ENCODE results near the gene VGLL4.
"Not testable (repeated sequence)": the region's sequence is repeated elsewhere in the genome, so short reads cannot be mapped to it uniquely, and the experiment has no call there.

The VGLL4 gene

GRCh38 chr3:11530153-11530721 is 113.5 kb downstream of the VGLL4 start:
- no peak for DNase-seq (ENCODE audit: low read depth)

GRCh38 chr3:11529281-11529680 is 114.4 kb downstream of the VGLL4 start:
- DNase-seq (ENCODE audit: low read depth): no peak

- DNase-seq (ENCODE audit: low read depth): not testable (repeated sequence)
Measured at GRCh38 chr3:11526121-11526520, 117.6 kb downstream of the VGLL4 start.

- no peak for DNase-seq (ENCODE audit: low read depth)
Measured at GRCh38 chr3:11523572-11524101, 120.1 kb downstream of the VGLL4 start.

GRCh38 chr3:11522953-11523571 is 120.7 kb downstream of the VGLL4 start:
- DNase-seq (ENCODE audit: low read depth): no peak

GRCh38 chr3:11522398-11522715 is 121.4 kb downstream of the VGLL4 start:
- DNase-seq (ENCODE audit: low read depth): no peak

- DNase-seq (ENCODE audit: low read depth): no peak
Measured at GRCh38 chr3:11521167-11521566, 122.5 kb downstream of the VGLL4 start.

- DNase-seq (ENCODE audit: low read depth): no peak
Measured at GRCh38 chr3:11517601-11518000, 126.1 kb downstream of the VGLL4 start.

GRCh38 chr3:11514191-11514821 is 129.4 kb downstream of the VGLL4 start:
- no peak for DNase-seq (ENCODE audit: low read depth)

GRCh38 chr3:11513817-11514135 is 129.9 kb downstream of the VGLL4 start:
- DNase-seq (ENCODE audit: low read depth): no peak

GRCh38 chr3:11513125-11513816 is 130.4 kb downstream of the VGLL4 start:
- DNase-seq (ENCODE audit: low read depth): not testable (repeated sequence)

- not testable (repeated sequence) for DNase-seq (ENCODE audit: low read depth)
Measured at GRCh38 chr3:11511606-11512005, 132.1 kb downstream of the VGLL4 start.

GRCh38 chr3:11510356-11510755 is 133.4 kb downstream of the VGLL4 start:
- no peak for DNase-seq (ENCODE audit: low read depth)

GRCh38 chr3:11510001-11510340 is 133.7 kb downstream of the VGLL4 start:
- DNase-seq (ENCODE audit: low read depth): no peak

- no peak for DNase-seq (ENCODE audit: low read depth)
Measured at GRCh38 chr3:11509173-11510000, 134.3 kb downstream of the VGLL4 start.

- DNase-seq (ENCODE audit: low read depth): no peak
Measured at GRCh38 chr3:11508346-11509172, 135.2 kb downstream of the VGLL4 start.

GRCh38 chr3:11507719-11508118 is 136.0 kb downstream of the VGLL4 start:
- no peak for DNase-seq (ENCODE audit: low read depth)
